ENCODE results near the gene TSPAN19.

- TF ChIP-seq POLR2AphosphoS5 (IDR thresholded peaks at IDR 0.05; ENCODE audit: low read depth, low read length): no peak
- no peak for TF ChIP-seq POLR2A (IDR thresholded peaks at IDR 0.05; ENCODE audit: low read depth, low read length)
These were observed 35.3 kb downstream of the TSPAN19 start for GRCh38 chr12:85000729-85001128.

Measured in GM12892 (cell line).